GM12878 (cell line): ENCODE data around the gene SDHC. TPM values are rescaled to one million over a fixed set of nuclear protein-coding genes. Genes with fewer than 3 reads are reported as not detected.
A peak's percentile ranks its signal among the peaks of the same experiment; 100 is the strongest.

Experiments used
- ATAC-seq: fragments of 200-7000 bp; cut with Tn5 transposase; 3 replicates; pipeline ENCODE4 v1.9.1; 2020; ENCODE audit warnings: mild to moderate bottlenecking, moderate library complexity
- BruUV-seq: library from RNA; stranded (reverse); fragments of 400-500 nt; replicated peaks from 2 replicates; lab custom pipeline; 2021; lab: Mats Ljungman, UMichigan
- CTCF ChIA-PET: fragments of 300-600 bp; sonication (Branson Sonifier 250); formaldehyde crosslinking; extraction: SDS; loops from one replicate; lab custom pipeline; 2021; ENCODE audit warnings: inconsistent platforms; lab: Yijun Ruan, JAX
- POLR2A ChIA-PET: fragments of 350-600 bp; formaldehyde crosslinking; extraction: SDS; loops from one replicate; lab custom pipeline; 2021; ENCODE audit warnings: inconsistent platforms; lab: Charles Lee
- RAD21 ChIA-PET: fragments of 300-600 bp; sonication (Branson Sonifier 250); formaldehyde crosslinking; loops from one replicate; lab custom pipeline; 2023; ENCODE audit warnings: antibody characterized with exemption; ENCODE audit not compliant: unreplicated experiment; lab: Charles Lee
- SMC1A ChIA-PET: fragments of 300-600 bp; sonication (Branson Sonifier 250); formaldehyde crosslinking; loops from one replicate; lab custom pipeline; 2023; ENCODE audit not compliant: unreplicated experiment, uncharacterized antibody; lab: Charles Lee
- DNase-seq: peaks from one replicate; pipeline ENCODE4 v3.0.0-alpha.2; 2011; ENCODE audit warnings: low read depth, low spot score
- FAIRE-seq: peaks from 3 replicates; lab custom pipeline; 2011; peaks lifted over from hg19 to GRCh38; lab: Jason Lieb, UNC
- H2AFZ ChIP-seq: 2 replicates; pipeline ENCODE4 v1.6.0; 2011; ENCODE audit warnings: low read depth, low read length, control low read depth; ENCODE audit not compliant: control insufficient read depth
- H3K27ac ChIP-seq: 2 replicates; pipeline ENCODE4 v1.5.1; 2011; ENCODE audit warnings: control low read depth; ENCODE audit not compliant: control insufficient read depth, insufficient read depth
- H3K27me3 ChIP-seq, 2 experiments: replicated peaks in 1 of 2; 2 replicates each; pipeline versions ENCODE4 v1.6.0 to v1.6.1; 2011; ENCODE audit warnings: low read length in 1 of 2; ENCODE audit not compliant: control insufficient read depth in 2 of 2, insufficient read depth in 2 of 2
- H3K36me3 ChIP-seq, 2 experiments: 2 replicates each; pipeline ENCODE4 v1.5.1; 2011; ENCODE audit warnings: low read length in 1 of 2; ENCODE audit not compliant: control insufficient read depth in 2 of 2, insufficient read depth in 2 of 2
- H3K4me1 ChIP-seq: 2 replicates; pipeline ENCODE4 v1.6.1; 2011; ENCODE audit warnings: mild to moderate bottlenecking, low read length, moderate library complexity, mixed read lengths; ENCODE audit not compliant: control insufficient read depth, insufficient read depth
- H3K4me2 ChIP-seq: 2 replicates; pipeline ENCODE4 v1.6.0; 2011; ENCODE audit warnings: control low read depth; ENCODE audit not compliant: control insufficient read depth, insufficient read depth
- H3K4me3 ChIP-seq: fragments of 200-600 bp; sonication (generic); 2 replicates; pipeline ENCODE4 v1.5.1; 2016
- H3K79me2 ChIP-seq: 2 replicates; pipeline ENCODE4 v1.6.0; 2011; ENCODE audit warnings: low read length; ENCODE audit not compliant: control insufficient read depth, insufficient read depth
- H3K9ac ChIP-seq: 2 replicates; pipeline ENCODE4 v1.8.0; 2011; ENCODE audit warnings: low read length, control low read depth, mixed read lengths; ENCODE audit not compliant: control insufficient read depth, insufficient read depth
- H3K9me3 ChIP-seq: replicated peaks from 3 replicates; pipeline ENCODE4 v1.5.1; 2011; ENCODE audit warnings: mild to moderate bottlenecking, low read length; ENCODE audit not compliant: control insufficient read depth, insufficient read depth
- H4K20me1 ChIP-seq: 2 replicates; pipeline ENCODE4 v1.6.0; 2011; ENCODE audit not compliant: control insufficient read depth, insufficient read depth
- FOXM1 ChIP-seq: IDR thresholded peaks from 2 replicates; pipeline ENCODE4 v1.6.1; 2012; ENCODE audit warnings: low read depth, mild to moderate bottlenecking, inconsistent platforms, low read length, moderate library complexity
- HCFC1 ChIP-seq: fragments of 150-350 bp; IDR thresholded peaks from 2 replicates; pipeline ENCODE4 v1.6.1; 2014; ENCODE audit warnings: low read length
- NFYB ChIP-seq: IDR thresholded peaks from 2 replicates; pipeline ENCODE4 v1.6.1; 2011; ENCODE audit warnings: low read depth, mild to moderate bottlenecking, low read length, improper control_type of control experiment, moderate library complexity; ENCODE audit not compliant: insufficient read depth
- PKNOX1 ChIP-seq: fragments of 450-650 bp; IDR thresholded peaks from 2 replicates; pipeline ENCODE4 v1.6.1; 2016; ENCODE audit warnings: mild to moderate bottlenecking
- PML ChIP-seq: IDR thresholded peaks from 2 replicates; pipeline ENCODE4 v1.6.1; 2012; ENCODE audit warnings: low read length, inconsistent platforms
- TCF12 ChIP-seq: IDR thresholded peaks from 2 replicates; pipeline ENCODE4 v1.6.1; 2011; ENCODE audit warnings: low read depth, mild to moderate bottlenecking, low read length
- WGBS: methylation state at CpG from one replicate; pipeline ENCODE4 v1.1.6; 2016; ENCODE audit warnings: low lambda C conversion rate; ENCODE audit not compliant: insufficient replicate concordance, insufficient coverage; ENCODE audit errors: missing lambda C conversion rate; 5-methylcytosine and 5-hydroxymethylcytosine counted together
- in situ Hi-C: fragments of 300-500 bp; cut with MboI; formaldehyde crosslinking; loops from 9 replicates; pipeline ENCODE4 v1.14.3; 2018; ENCODE audit warnings: mixed read lengths
- intact Hi-C: fragments of 100-400 bp; cut with micrococcal nuclease; formaldehyde crosslinking; loops from one replicate; pipeline ENCODE4 v1.14.2; 2022; ENCODE audit not compliant: unreplicated experiment
- polyA plus RNA-seq, 11 experiments: library from polyadenylated mRNA; depleted of rRNA in 4 of 11; unstranded in 6 of 11; stranded (reverse) in 5 of 11; fragments of >200 nt; fragmentation: Nextera tagmentation in 4 of 11; fragmentation: Illumina TruSeq in 1 of 11; extraction: Ambion mirVana in 4 of 11; extraction: Trizol in 1 of 11; gene quantifications; 1 replicate in 1 of 11; 2 replicates in 10 of 11; pipeline versions ENCODE4 v1.2.1 to v1.2.3, GENCODE V29; 2011 to 2016; ENCODE audit warnings: inconsistent platforms in 2 of 11, missing spikeins in 2 of 11, low read depth in 1 of 11
- total RNA-seq, 4 experiments: library from RNA; depleted of rRNA in 3 of 4; stranded (reverse); fragments of >200 nt in 3 of 4; fragmentation: Illumina TruSeq in 1 of 4; extraction: Trizol in 1 of 4; gene quantifications; 2 replicates each; pipeline versions ENCODE4 v1.2.1 to v1.2.3, GENCODE V29; 2013 to 2021
- TF ChIP-seq, protein P1 (sequence below): IDR thresholded peaks from 2 replicates; pipeline ENCODE4 v1.6.1; 2011; ENCODE audit warnings: mild to moderate bottlenecking, low read depth, low read length, moderate library complexity; ENCODE audit not compliant: insufficient replicate concordance
- TF ChIP-seq, protein P2 (sequence below): IDR thresholded peaks from 2 replicates; pipeline ENCODE4 v1.6.1; 2011; ENCODE audit warnings: low read depth, mild to moderate bottlenecking, low read length, moderate library complexity, borderline replicate concordance; ENCODE audit errors: extremely low read depth
- TF ChIP-seq, protein P3 (sequence below): fragments of 450-650 bp; formaldehyde crosslinking; IDR thresholded peaks from 2 replicates; pipeline ENCODE4 v1.5.0; 2022; ENCODE audit warnings: mild to moderate bottlenecking, missing genetic modification characterization

The SDHC gene
- total and polyA plus RNA-seq, 10 of the 15 experiments (the other 5 are each of a cell fraction or from before 2014, with no cell fraction given): 18.4 to 340 (median 178) TPM

- no peaks in the 10 kb centered on the region for H3K9me3 ChIP-seq
- DNase-seq (no peak), ATAC-seq (no peak), FAIRE-seq (no peak)
- no TSS peak for BruUV-seq
- no peak overlapping the region for H3K9ac ChIP-seq
- CTCF ChIA-PET: interaction anchor here (1.0 to 1.3 kb wide), 3 partner anchors 18 to 126 kb away, joined by 3 read pairs; partner anchors contain the start of gene TOMM40L
- no peak for TF ChIP-seq HCFC1
- no peak overlapping the region for H2AFZ ChIP-seq
- in situ Hi-C loops: no loop called here
- POLR2A ChIA-PET: interaction anchor here (0.6 kb wide), 1 partner anchor 40 kb away, joined by 3 read pairs; no protein-coding TSS in a partner anchor
- H3K36me3 ChIP-seq: no peaks in the 10 kb centered on the region; a peak in 1 of 4 replicates
- H3K4me3 ChIP-seq: no peak overlapping the region
- RAD21 ChIA-PET: interaction anchor here (0.6 to 1.0 kb wide), 2 partner anchors 23 to 45 kb away, joined by 3 to 4 read pairs; no protein-coding TSS in a partner anchor
- H3K4me1 ChIP-seq: no peaks in the 10 kb centered on the region
- H3K27ac ChIP-seq: no peak overlapping the region
- H3K27me3 ChIP-seq: no peaks in the 10 kb centered on the region
- no peaks in the 10 kb centered on the region for H3K79me2 ChIP-seq
- H3K4me2 ChIP-seq: no peak overlapping the region
- intact Hi-C loops: no loop called here
- SMC1A ChIA-PET: interaction anchor here (1.1 kb wide), 2 partner anchors 11 to 31 kb away, joined by 3 to 5 read pairs; no protein-coding TSS in a partner anchor
- 52% methylated on average over 1 of the region's 1 CpG for WGBS
- H4K20me1 ChIP-seq: no peaks in the 10 kb centered on the region
These were observed 37.3 kb downstream of the SDHC start for GRCh38 chr1:161351482-161351881.

DNA sequence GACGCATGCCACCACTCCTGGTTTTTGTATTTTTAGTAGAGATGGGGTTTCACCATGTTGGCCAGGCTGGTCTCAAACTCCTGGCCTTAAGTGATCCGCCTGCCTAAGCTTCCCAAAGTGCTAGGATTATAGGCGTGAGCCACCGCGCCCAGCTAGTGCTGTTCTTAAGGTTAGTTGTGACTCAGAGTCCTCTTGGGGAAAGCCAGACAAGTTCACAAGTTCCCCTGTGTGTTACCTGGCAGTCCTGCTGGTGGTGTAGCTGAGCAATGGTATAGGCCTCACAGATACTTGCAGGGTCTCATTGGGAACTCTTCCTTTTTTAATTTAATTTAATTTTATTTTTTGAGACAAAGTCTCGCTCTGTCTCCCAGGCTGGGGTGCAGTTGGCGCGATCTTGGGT, 42.9 kb downstream of the SDHC start:
- in situ Hi-C loops (no loop called here), intact Hi-C loops (no loop called here)
- Histone ChIP-seq H3K27me3 (no peaks in the 10 kb centered on the region), H3K27ac (no peak overlapping the region), H3K4me2 (no peak overlapping the region), H3K4me1 (no peaks in the 10 kb centered on the region), H3K9me3 (no peaks in the 10 kb centered on the region), H3K9ac (no peak overlapping the region), H4K20me1 (no peaks in the 10 kb centered on the region), H3K79me2 (no peaks in the 10 kb centered on the region), H2AFZ (no peak overlapping the region), H3K36me3 (peaks cover 0 to 3% of the 10 kb centered on the region in 2 experiments; a peak in 1 of 4 replicates), H3K4me3 (no peak overlapping the region)
- ChIA-PET CTCF (interaction anchor here (1.1 to 2.5 kb wide), 7 partner anchors 8 to 66 kb away, joined by 3 to 12 read pairs (median 5); partner anchors contain the start of gene CFAP126), RAD21 (interaction anchor here (1.0 to 2.1 kb wide), 3 partner anchors 10 to 131 kb away, joined by 3 to 7 read pairs (median 6); partner anchors contain the start of genes CFAP126 and TOMM40L), SMC1A (interaction anchor here (0.7 to 0.8 kb wide), 2 partner anchors 10 to 11 kb away, joined by 3 read pairs; partner anchors contain the start of gene CFAP126), POLR2A (interaction anchor here (0.7 to 1.5 kb wide), 3 partner anchors 10 to 49 kb away, joined by 3 to 4 read pairs (median 3); no protein-coding TSS in a partner anchor)
- WGBS: 68% methylated on average over 8 of the region's 8 CpGs
- DNase-seq (no peak), ATAC-seq (peak; percentile 65), FAIRE-seq (peak; percentile 31)
- no TSS peak for BruUV-seq
- TF ChIP-seq, protein P1, sequence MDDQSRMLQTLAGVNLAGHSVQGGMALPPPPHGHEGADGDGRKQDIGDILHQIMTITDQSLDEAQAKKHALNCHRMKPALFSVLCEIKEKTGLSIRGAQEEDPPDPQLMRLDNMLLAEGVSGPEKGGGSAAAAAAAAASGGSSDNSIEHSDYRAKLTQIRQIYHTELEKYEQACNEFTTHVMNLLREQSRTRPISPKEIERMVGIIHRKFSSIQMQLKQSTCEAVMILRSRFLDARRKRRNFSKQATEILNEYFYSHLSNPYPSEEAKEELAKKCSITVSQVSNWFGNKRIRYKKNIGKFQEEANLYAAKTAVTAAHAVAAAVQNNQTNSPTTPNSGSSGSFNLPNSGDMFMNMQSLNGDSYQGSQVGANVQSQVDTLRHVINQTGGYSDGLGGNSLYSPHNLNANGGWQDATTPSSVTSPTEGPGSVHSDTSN: no peak
- TF ChIP-seq TCF12 (no peak), PML (no peak), PKNOX1 (no peak), NFYB (no peak), FOXM1 (no peak)
- TF ChIP-seq, protein P2, sequence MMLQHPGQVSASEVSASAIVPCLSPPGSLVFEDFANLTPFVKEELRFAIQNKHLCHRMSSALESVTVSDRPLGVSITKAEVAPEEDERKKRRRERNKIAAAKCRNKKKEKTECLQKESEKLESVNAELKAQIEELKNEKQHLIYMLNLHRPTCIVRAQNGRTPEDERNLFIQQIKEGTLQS: no peak
- TF ChIP-seq, protein P3, sequence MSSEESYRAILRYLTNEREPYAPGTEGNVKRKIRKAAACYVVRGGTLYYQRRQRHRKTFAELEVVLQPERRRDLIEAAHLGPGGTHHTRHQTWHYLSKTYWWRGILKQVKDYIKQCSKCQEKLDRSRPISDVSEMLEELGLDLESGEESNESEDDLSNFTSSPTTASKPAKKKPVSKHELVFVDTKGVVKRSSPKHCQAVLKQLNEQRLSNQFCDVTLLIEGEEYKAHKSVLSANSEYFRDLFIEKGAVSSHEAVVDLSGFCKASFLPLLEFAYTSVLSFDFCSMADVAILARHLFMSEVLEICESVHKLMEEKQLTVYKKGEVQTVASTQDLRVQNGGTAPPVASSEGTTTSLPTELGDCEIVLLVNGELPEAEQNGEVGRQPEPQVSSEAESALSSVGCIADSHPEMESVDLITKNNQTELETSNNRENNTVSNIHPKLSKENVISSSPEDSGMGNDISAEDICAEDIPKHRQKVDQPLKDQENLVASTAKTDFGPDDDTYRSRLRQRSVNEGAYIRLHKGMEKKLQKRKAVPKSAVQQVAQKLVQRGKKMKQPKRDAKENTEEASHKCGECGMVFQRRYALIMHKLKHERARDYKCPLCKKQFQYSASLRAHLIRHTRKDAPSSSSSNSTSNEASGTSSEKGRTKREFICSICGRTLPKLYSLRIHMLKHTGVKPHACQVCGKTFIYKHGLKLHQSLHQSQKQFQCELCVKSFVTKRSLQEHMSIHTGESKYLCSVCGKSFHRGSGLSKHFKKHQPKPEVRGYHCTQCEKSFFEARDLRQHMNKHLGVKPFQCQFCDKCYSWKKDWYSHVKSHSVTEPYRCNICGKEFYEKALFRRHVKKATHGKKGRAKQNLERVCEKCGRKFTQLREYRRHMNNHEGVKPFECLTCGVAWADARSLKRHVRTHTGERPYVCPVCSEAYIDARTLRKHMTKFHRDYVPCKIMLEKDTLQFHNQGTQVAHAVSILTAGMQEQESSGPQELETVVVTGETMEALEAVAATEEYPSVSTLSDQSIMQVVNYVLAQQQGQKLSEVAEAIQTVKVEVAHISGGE: no peak
